GM21367 (cell line): ENCODE results near the gene LCN6.
"Not testable (repeated sequence)": the region's sequence is repeated elsewhere in the genome, so short reads cannot be mapped to it uniquely, and the experiment has no call there.

ENCODE experiments used
- ATAC-seq: cut with Tn5 transposase; IDR thresholded peaks from one replicate; pipeline ENCODE4 v1.9.1; 2021; ENCODE audit not compliant: unreplicated experiment

Gene LCN6

GRCh38 chr9:136711751-136712689 is 36.3 kb downstream of the LCN6 start, which contains the start of gene DIPK1B:
DIPK1B (plus strand) TSS chr9:136712572; CDS start chr9:136712666, 94 bp downstream.
- no peak for ATAC-seq

GRCh38 chr9:136711219-136711648 is 37.1 kb downstream of the LCN6 start:
- not testable (repeated sequence) for ATAC-seq

DNA sequence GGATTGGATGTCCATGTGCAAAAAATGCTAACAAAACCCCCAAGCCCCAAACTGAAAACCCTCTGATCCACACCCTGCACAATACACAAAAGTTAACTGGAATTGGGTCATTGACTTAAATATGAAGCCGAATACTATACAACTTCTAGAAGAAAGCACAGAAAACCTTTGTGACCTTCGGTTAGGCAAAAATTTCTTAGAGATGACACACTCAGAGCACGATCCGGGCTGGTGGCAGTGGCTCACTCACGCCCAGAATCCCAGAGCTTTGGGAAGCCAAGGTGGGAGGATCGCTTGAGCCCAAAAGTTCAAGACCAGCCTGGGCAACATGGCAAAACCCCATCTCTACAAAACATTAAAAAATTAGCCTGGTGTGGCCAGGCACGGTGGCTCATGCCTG is 37.8 kb downstream of the LCN6 start:
- no peak for ATAC-seq

DNA sequence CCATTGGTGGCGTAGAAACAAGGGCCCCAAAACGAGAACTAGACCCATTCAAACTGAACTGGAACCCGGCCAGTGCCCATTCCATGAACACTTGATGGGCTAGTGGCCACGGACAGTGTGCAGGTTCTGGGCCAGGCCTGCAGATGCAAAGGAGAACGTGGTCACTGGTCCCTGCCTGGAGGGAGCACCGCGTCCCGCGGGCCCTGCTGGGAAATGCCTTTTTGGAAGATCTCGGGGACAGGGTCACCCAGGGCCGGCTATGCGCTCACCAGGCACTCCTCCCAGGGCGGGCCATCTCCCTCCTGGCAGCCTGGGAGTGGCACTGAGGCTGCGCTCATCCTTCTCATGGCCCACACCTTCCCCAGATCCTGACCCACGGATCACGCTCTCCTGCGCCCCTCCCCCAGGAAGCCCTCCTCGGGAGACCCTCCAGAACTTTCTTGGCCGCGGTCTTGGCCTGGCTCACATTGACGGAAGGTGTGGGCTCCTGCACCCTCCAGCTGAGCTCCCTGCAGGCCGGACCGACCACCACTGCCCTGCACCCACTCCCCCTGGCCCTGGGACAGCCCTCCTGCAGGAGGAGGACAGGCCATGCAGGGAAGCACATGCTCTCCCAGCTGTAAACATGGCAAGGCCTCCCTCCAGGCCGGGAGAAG is 38.7 kb downstream of the LCN6 start:
- no peak for ATAC-seq

DNA sequence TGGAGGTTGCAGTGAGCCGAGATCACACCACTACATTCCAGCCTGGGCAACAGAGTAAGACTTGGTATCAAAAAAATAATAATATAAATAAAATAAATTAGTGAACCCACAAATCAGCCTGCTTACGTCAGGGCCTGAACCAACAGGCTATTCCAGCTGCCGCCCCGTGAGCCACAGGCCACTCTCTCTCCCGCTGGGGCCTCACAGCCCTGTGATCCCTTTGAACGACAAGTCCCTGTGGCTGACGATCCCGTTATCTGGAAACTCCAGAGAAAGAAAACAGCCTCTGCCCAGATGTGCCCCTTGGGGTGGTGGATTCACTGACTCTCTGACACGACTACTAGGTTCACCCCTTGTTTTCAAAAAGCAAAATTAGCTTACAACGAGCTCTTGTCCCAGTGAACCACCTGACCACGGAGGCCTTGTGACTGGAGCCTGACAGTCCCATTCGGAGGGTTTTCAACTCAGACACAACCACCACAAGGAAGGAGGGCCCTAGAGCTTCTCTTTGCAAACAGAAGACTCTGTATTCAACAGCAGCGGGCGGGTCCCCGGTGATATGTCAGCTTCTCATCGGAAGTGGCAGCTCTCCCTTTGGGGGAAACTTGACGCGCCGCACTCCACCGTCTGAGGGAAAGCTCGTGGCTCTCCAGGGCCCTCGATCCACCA is 40.3 kb downstream of the LCN6 start:
- ATAC-seq: no peak

DNA sequence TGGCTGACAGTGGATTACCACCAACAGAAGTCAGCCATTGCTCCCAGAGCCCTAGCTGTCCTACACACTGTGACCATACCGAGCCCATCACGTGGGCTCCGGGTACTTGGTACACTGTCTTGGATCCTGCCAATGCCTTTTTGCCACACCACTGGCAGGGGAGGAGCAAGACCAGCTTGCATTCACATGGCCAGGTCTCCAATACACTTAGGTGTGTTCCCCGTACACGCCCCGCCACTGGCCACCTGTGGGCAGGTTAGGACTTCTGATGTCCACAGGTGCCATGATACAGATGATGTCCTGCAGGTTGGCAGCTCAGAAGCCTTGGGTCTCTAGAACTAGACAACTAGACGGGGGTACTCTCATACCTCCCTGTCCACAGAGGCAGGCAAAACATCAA is 41.3 kb downstream of the LCN6 start:
- no peak for ATAC-seq

- ATAC-seq: no peak
Measured at GRCh38 chr9:136705564-136705963, 42.8 kb downstream of the LCN6 start.

DNA sequence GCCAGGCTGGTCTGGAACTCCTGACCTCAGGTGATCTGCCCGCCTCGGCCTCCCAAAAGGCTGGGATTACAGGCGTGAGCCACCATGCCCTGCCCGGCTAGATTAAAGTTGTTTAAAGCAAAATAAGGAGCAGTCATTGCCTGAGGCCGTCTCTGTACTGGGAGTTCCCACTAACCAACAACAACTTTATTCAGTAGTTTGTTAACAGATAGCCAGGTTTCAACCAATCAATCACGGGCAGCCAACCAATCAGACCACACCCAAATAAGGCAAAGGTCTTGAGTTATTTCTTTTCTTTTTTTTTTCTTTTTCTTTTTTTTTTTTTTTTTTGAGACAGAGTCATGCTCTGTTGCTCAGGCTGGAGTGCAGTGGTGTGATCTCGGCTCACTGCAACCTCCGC is 43.6 kb downstream of the LCN6 start:
- not testable (repeated sequence) for ATAC-seq

DNA sequence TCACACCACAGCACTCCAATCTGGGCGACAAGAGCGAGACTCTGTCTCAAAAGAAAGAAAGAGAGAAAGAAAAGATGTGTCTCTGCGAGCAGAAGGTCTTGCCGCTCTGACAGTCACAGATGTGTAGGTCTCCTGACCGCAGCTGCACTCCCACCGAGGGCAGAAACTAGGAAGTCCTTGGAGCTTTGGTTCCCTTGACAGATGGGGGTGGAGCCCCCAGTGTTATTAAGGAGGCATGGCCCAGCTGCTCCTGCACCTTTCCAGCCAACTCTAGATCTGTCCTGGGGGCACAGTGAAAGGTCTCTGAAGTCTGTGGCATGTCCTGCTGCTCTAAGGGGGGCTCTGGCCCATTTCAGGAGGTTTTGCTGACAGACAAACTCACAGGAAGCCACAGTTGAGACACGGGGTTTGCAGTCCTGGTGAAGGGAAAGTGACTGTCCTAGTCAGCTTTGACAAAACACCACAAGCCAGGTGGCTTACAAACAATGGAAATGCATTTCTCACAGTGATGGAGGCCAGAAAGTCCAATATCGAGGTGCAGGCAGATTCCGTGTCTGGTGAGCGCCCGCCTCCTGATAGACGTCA is 45.0 kb downstream of the LCN6 start:
- no peak for ATAC-seq

GRCh38 chr9:136701668-136702053 is 46.7 kb downstream of the LCN6 start:
- ATAC-seq: no peak

GRCh38 chr9:136700959-136701667 is 47.2 kb downstream of the LCN6 start:
- ATAC-seq: peak; percentile 57

- no peak for ATAC-seq
Measured at GRCh38 chr9:136700304-136700703, 48.0 kb downstream of the LCN6 start.

GRCh38 chr9:136698635-136699246 is 49.6 kb downstream of the LCN6 start:
- no peak for ATAC-seq

- no peak for ATAC-seq
Measured at GRCh38 chr9:136697821-136698526, 50.4 kb downstream of the LCN6 start.

- ATAC-seq: no peak
Measured at GRCh38 chr9:136697146-136697820, 51.0 kb downstream of the LCN6 start.

DNA sequence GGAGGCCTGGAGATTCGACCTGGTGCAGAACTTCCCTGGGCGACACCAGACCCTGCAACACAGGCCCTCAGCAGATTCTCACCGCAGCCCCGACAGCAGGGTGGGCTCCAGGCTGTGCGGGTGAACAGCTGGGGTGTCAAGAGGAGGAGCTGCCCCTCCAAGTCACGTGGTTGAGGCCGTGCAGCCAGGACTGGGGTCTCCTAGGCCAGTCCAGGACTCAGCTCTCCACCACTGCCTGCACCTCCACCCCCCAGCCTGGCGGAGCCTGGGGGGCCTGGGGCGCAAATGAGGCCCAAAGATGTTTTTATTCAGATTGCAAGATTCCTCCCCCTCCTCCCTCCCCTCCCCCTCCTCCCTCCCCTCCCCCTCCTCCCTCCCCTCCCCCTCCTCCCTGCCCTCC is 51.8 kb downstream of the LCN6 start:
- no peak for ATAC-seq

DNA sequence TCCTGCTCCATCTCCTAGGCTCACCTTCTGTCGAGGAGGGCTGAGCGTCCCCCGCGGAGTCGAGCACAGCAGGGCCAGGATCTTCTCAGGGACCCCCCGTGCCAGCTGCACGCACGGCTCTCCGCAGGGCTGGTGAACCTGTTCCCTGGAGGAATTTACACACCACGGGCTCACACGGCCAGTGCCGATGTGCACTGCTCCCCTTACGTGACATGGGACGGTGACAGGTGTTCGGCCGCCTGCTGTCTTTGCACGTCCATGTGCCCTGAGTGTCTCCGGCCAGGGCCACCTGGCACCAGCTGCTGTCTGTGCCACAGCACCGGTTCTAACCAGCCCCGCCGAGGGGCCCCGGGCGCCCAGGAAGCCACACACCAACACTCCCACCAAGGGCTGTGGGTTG is 52.4 kb downstream of the LCN6 start:
- no peak for ATAC-seq

DNA sequence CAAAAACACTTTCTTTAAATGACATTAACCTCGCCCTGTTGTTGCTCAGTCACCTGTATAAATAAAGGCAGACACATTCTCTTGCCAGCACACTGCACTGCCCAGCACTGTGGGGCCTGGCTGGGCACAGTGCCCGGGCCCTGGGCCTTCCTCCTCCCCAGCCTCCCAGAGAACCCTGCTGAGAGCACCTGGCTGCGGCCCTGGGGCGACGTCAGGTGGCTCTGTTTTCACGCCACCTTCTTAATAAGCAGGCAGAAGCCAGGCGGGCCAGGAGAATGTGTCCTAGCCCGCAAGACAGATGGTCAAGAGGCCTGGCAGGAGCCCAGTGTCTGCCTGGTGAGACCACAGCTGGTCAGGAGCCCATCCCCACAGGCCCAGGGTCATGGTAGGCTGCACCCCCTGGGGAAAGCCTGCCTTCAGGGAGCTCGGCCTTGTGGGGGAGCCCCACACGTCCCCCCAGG is 52.9 kb downstream of the LCN6 start:
- no peak for ATAC-seq

DNA sequence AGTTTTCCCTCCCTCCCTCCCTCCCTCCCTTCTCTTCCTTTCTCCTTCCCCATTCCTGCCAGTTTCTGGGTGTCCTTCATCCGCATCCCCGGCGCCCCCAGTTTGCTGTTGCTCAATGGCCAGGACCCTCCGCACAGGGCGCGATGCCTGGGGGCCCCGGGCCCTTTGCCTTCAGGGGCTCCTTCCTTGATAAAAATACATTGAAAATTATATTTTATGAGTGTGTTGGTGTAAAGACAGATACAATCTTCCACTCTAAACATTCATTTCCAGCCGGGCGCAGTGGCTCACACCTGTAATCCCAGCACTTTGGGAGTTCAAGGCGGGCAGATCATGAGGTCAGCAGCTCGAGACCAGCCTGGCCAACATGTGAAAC is 53.5 kb downstream of the LCN6 start:
- ATAC-seq: no peak
